Lung (tissue), 16 donors: ENCODE data around the gene COL8A1. TPM values are rescaled to one million over a fixed set of nuclear protein-coding genes. Genes with fewer than 3 reads are reported as not detected.
A peak's percentile ranks its signal among the peaks of the same experiment; 100 is the strongest.
"Not testable (repeated sequence)": the region's sequence is repeated elsewhere in the genome, so short reads cannot be mapped to it uniquely, and the experiment has no call there.

Experiments used
- ATAC-seq: fragments of 200-7000 bp; cut with Tn5 transposase; one replicate; pipeline ENCODE4 v1.9.1; 2020; ENCODE audit warnings: moderate number of reproducible peaks; ENCODE audit not compliant: insufficient read depth, low FRiP score
- DNase-seq, 3 donors: peaks; one replicate each; pipeline ENCODE4 v3.0.0-alpha.2; 2013 to 2017
- H3K27ac ChIP-seq, 2 donors: one replicate each; pipeline ENCODE4 v1.5.1; 2013; ENCODE audit warnings: mild to moderate bottlenecking in 2 of 2, moderate library complexity in 2 of 2, control low read depth in 1 of 2, inconsistent platforms in 1 of 2, low read depth in 1 of 2, low read length in 1 of 2
- H3K27me3 ChIP-seq, 3 donors: one replicate each; pipeline ENCODE4 v1.5.1; 2013; ENCODE audit warnings: low read length in 2 of 3; ENCODE audit not compliant: control insufficient read depth in 3 of 3, insufficient read depth in 3 of 3
- H3K36me3 ChIP-seq, 4 donors: one replicate each; pipeline ENCODE4 v1.5.1; 2013; ENCODE audit warnings: low read length in 4 of 4, mild to moderate bottlenecking in 1 of 4, moderate library complexity in 1 of 4; ENCODE audit not compliant: control insufficient read depth in 4 of 4, insufficient read depth in 4 of 4
- H3K4me1 ChIP-seq, 5 donors: one replicate each; pipeline ENCODE4 v1.5.1; 2013; ENCODE audit warnings: low read length in 5 of 5, mild to moderate bottlenecking in 2 of 5, moderate library complexity in 1 of 5; ENCODE audit not compliant: control insufficient read depth in 5 of 5, insufficient read depth in 5 of 5
- H3K4me3 ChIP-seq: one replicate; pipeline ENCODE4 v1.5.1; 2013; ENCODE audit warnings: mild to moderate bottlenecking, control low read depth, moderate library complexity
- H3K9ac ChIP-seq, 2 donors: one replicate each; pipeline ENCODE4 v1.5.1; 2013; ENCODE audit warnings: low read length in 2 of 2, control low read depth in 1 of 2; ENCODE audit not compliant: insufficient read depth in 1 of 2
- H3K9me3 ChIP-seq, 4 donors: one replicate each; pipeline ENCODE4 v1.5.1; 2013; ENCODE audit warnings: low read length in 3 of 4, mild to moderate bottlenecking in 1 of 4, moderate library complexity in 1 of 4; ENCODE audit not compliant: control insufficient read depth in 4 of 4, insufficient read depth in 3 of 4
- WGBS, 2 donors: extraction: QIAGEN DNeasy Blood & Tissue Kit; methylation state at CpG; one replicate each; pipeline ENCODE4 v1.1.7; 2013; 5-methylcytosine and 5-hydroxymethylcytosine counted together
- long read RNA-seq, 5 donors: transcript quantifications; one replicate each; lab custom pipeline, GENCODE V29; 2026
- polyA plus RNA-seq, 2 donors: library from polyadenylated mRNA; stranded (reverse); fragments of 200-250 nt; gene quantifications; one replicate each; pipeline ENCODE4 v1.2.1, GENCODE V29; 2013
- total RNA-seq, 2 donors: library from RNA; depleted of rRNA in 1 of 2; stranded (reverse); fragments of >200 nt in 1 of 2; gene quantifications; one replicate each; pipeline ENCODE4 v1.2.1, GENCODE V29; 2014 to 2021
- TF ChIP-seq, protein P1 (sequence below): IDR thresholded peaks from 2 replicates; pipeline ENCODE4 v1.5.1; 2012; ENCODE audit warnings: mild to moderate bottlenecking; ENCODE audit errors: control extremely low read depth, extremely low read depth
- donor health status: control.
- donor health status: control.
- donor health status: Bipolar disorder and iron deficiency.
- donor health status: healthy.
- donor health status: DM: yes; HTN: yes; CAD: no.

COL8A1 gene
- 10 to 100 TPM; 50.6 to 84.6 TPM for total RNA-seq
- polyA plus RNA-seq: 10 to 100 TPM; 19.5 to 63.6 TPM
- long read RNA-seq, donor 1: 0 reads
- long read RNA-seq, donor 2: 0 reads
- long read RNA-seq, donor 3: 0 reads
- long read RNA-seq, donor 4: 0 reads
- long read RNA-seq, donor 5: 0 reads

DNA sequence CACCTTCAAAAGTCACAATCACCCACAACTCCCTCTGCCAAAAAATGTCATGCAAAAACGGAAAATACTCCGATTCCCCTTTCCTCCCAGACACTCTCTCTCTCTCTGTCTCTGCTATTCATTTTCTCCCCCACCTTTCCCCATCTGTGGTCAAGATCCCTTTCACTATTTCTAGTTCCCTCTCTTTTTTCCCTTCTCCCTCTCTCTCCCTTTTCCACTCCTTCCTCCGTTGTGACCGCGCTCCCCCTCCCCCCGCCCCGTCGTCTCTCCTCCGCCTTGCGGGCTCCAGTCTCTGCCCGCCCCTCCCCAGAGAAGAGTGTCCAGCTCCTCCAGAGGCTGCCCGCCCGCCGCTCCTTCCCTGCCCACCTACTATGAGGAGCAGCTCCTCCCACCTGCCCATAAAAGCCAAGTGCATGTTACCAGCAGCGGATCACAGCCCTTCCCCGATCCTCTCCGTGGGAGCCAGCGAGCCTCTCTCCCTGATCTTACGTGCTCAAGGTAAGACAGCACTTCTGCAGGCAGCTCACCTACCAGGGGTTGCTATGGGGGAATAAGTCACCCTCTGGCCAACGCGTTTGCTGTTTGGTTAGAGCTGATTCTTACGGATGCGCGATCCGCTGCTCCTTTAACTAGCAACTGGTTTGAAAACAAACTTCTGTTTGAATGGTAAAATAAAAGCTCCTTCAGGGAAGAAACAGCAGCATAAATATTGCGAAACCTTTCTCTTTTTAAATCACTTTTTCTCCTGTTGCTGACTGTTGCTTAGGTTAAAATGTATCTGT is at the start of gene COL8A1:
Gene COL8A1 (plus strand): TSS at position 428 of the 782 bp plus-strand sequence. CDS start 152,089 bp downstream, outside the sequence.
- Histone ChIP-seq H3K9me3 (peaks cover 0 to 2% (median 0%) of the 10 kb centered on the region in 4 donors), H3K9ac (peak within 1 kb of the TSS in 1 of 2 donors; percentile 78), H3K27ac (peak within 1 kb of the TSS; percentile 14 to 85), H3K36me3 (no peaks in the 10 kb centered on the region), H3K4me3 (peak within 1 kb of the TSS; percentile 16), H3K4me1 (peaks cover 0 to 17% (median 6%) of the 10 kb centered on the region in 5 donors), H3K27me3 (peaks cover 0 to 47% (median 44%) of the 10 kb centered on the region in 3 donors)
- DNase-seq (peak in 2 of 3 donors; percentile 26 to 40), ATAC-seq (peak; percentile 72)
- 3 to 4% methylated on average over 26 of the region's 26 CpGs for WGBS, 2 donors
- TF ChIP-seq, protein P1, sequence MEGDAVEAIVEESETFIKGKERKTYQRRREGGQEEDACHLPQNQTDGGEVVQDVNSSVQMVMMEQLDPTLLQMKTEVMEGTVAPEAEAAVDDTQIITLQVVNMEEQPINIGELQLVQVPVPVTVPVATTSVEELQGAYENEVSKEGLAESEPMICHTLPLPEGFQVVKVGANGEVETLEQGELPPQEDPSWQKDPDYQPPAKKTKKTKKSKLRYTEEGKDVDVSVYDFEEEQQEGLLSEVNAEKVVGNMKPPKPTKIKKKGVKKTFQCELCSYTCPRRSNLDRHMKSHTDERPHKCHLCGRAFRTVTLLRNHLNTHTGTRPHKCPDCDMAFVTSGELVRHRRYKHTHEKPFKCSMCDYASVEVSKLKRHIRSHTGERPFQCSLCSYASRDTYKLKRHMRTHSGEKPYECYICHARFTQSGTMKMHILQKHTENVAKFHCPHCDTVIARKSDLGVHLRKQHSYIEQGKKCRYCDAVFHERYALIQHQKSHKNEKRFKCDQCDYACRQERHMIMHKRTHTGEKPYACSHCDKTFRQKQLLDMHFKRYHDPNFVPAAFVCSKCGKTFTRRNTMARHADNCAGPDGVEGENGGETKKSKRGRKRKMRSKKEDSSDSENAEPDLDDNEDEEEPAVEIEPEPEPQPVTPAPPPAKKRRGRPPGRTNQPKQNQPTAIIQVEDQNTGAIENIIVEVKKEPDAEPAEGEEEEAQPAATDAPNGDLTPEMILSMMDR: no peak

- H3K27me3 ChIP-seq, H3K4me1 ChIP-seq, ATAC-seq, H3K36me3 ChIP-seq, H3K9ac ChIP-seq, H3K9me3 ChIP-seq, H3K4me3 ChIP-seq, H3K27ac ChIP-seq, DNase-seq: not testable (repeated sequence)
- 42 to 48% methylated on average over 4 of the region's 4 CpGs for WGBS, 2 donors
These were observed 49.2 kb upstream of the COL8A1 start for GRCh38 chr3:99589168-99589567.

- Histone ChIP-seq H3K9me3 (no peaks in the 10 kb centered on the region), H3K4me3 (no peak overlapping the region), H3K4me1 (no peaks in the 10 kb centered on the region), H3K36me3 (no peaks in the 10 kb centered on the region), H3K27me3 (no peaks in the 10 kb centered on the region), H3K9ac (no peak overlapping the region), H3K27ac (no peak overlapping the region)
- 70 to 89% methylated on average over 5 of the region's 5 CpGs for WGBS, 2 donors
- DNase-seq: no peak
- no peak for ATAC-seq
- TF ChIP-seq, protein P1: no peak
These were observed 38.5 kb upstream of the COL8A1 start for GRCh38 chr3:99599894-99600293.

GRCh38 chr3:99601515-99601914 is 36.9 kb upstream of the COL8A1 start:
- H3K9ac ChIP-seq: no peak overlapping the region
- ATAC-seq: no peak
- H3K36me3 ChIP-seq: no peaks in the 10 kb centered on the region
- H3K4me3 ChIP-seq: no peak overlapping the region
- TF ChIP-seq, protein P1: no peak
- no peak overlapping the region for H3K27ac ChIP-seq
- no peaks in the 10 kb centered on the region for H3K27me3 ChIP-seq
- H3K9me3 ChIP-seq: no peaks in the 10 kb centered on the region
- DNase-seq: peak in 1 of 3 donors; percentile 4
- 91 to 94% methylated on average over 1 of the region's 1 CpG for WGBS, 2 donors
- H3K4me1 ChIP-seq: no peaks in the 10 kb centered on the region
